GM19397 (cell line): ENCODE measurements around the gene SMIM20.
"Not testable (repeated sequence)": the region's sequence is repeated elsewhere in the genome, so short reads cannot be mapped to it uniquely, and the experiment has no call there.

Source experiments
- ATAC-seq: cut with Tn5 transposase; IDR thresholded peaks from one replicate; pipeline ENCODE4 v1.9.1; 2021; ENCODE audit warnings: mild to moderate bottlenecking, moderate library complexity; ENCODE audit not compliant: unreplicated experiment

The SMIM20 gene

GRCh38 chr4:25890571-25891485 is 23.2 kb upstream of the SMIM20 start:
- no peak for ATAC-seq

- no peak for ATAC-seq
These were observed 21.2 kb upstream of the SMIM20 start for GRCh38 chr4:25892796-25893195.

- ATAC-seq, result no peak
These were observed 17.1 kb upstream of the SMIM20 start for GRCh38 chr4:25896776-25897539.

GRCh38 chr4:25900310-25900709 is 13.7 kb upstream of the SMIM20 start:
- no peak for ATAC-seq

- ATAC-seq, result no peak
These were observed 13.0 kb upstream of the SMIM20 start for GRCh38 chr4:25901030-25901430.

- no peak for ATAC-seq
These were observed 9.9 kb upstream of the SMIM20 start for GRCh38 chr4:25903900-25904747.

- no peak for ATAC-seq
These were observed 9.3 kb upstream of the SMIM20 start for GRCh38 chr4:25904748-25905082.

- ATAC-seq, result no peak
These were observed 8.6 kb upstream of the SMIM20 start for GRCh38 chr4:25905371-25905770.

GRCh38 chr4:25906113-25906512 is 7.9 kb upstream of the SMIM20 start:
- ATAC-seq, result not testable (repeated sequence)

GRCh38 chr4:25908491-25908901 is 5.5 kb upstream of the SMIM20 start:
- ATAC-seq, result no peak

- no peak for ATAC-seq
These were observed 2.7 kb upstream of the SMIM20 start for GRCh38 chr4:25911356-25911755.

- ATAC-seq, result peak; percentile 25
These were observed 767 bp upstream of the SMIM20 start for GRCh38 chr4:25913056-25913850.

- no peak for ATAC-seq
These were observed 791 bp downstream of the SMIM20 start for GRCh38 chr4:25914670-25915352.

GRCh38 chr4:25915353-25915705 is 1.3 kb downstream of the SMIM20 start:
- no peak for ATAC-seq

- no peak for ATAC-seq
These were observed 2.9 kb downstream of the SMIM20 start for GRCh38 chr4:25916870-25917269.

GRCh38 chr4:25919676-25920075 is 5.7 kb downstream of the SMIM20 start:
- ATAC-seq, result no peak

- ATAC-seq, result no peak
These were observed 7.9 kb downstream of the SMIM20 start for GRCh38 chr4:25921922-25922321.

- no peak for ATAC-seq
These were observed 8.9 kb downstream of the SMIM20 start for GRCh38 chr4:25922812-25923369.

GRCh38 chr4:25923745-25924144 is 9.7 kb downstream of the SMIM20 start:
- no peak for ATAC-seq
